ENCODE data around the gene MFSD2B.
"Not testable (repeated sequence)": the region's sequence is repeated elsewhere in the genome, so short reads cannot be mapped to it uniquely, and the experiment has no call there.

Gene MFSD2B

GRCh38 chr2:24019729-24020128 lies 9.8 kb downstream of the MFSD2B start:
- no peak for DNase-seq

GRCh38 chr2:24020244-24020643 lies 10.4 kb downstream of the MFSD2B start:
- DNase-seq, result no peak

GRCh38 chr2:24021122-24021998 lies 11.5 kb downstream of the MFSD2B start:
- no peak for DNase-seq

- DNase-seq, result no peak
Observed at GRCh38 chr2:24022324-24022974, 12.6 kb downstream of the MFSD2B start.

DNA sequence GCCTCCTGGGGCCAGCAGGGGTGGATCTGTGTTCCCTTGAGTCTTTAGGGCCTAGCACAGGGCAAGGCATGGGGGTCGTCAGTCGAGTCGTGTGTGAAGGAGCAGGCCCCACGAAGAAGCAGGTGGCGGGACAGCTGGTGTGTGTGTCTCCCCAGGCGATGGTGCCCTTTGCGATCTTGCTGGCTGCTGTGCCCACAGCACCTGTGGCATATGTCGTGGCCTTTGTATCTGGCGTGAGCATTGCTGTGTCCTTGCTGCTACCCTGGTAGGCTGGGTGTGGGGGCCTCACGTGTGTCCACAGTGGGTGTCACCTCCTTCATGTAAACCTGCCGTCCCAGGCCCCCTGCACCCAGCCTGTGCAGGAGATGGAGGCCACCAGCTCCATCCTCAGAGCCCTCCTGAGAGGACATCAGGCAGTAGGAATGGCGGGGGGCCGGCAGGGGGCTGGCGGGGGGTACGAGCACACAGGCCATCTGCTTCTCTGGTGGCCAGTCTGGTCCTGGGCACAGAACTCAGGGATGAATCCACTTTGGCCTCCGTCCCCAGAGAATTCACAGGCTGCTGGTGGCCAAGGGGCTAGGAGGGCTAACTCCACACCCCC lies 13.2 kb downstream of the MFSD2B start:
- DNase-seq, result no peak

GRCh38 chr2:24024018-24024417 lies 14.1 kb downstream of the MFSD2B start:
- no peak for DNase-seq

- DNase-seq, result no peak
Observed at GRCh38 chr2:24024996-24025663, 15.2 kb downstream of the MFSD2B start.

DNA sequence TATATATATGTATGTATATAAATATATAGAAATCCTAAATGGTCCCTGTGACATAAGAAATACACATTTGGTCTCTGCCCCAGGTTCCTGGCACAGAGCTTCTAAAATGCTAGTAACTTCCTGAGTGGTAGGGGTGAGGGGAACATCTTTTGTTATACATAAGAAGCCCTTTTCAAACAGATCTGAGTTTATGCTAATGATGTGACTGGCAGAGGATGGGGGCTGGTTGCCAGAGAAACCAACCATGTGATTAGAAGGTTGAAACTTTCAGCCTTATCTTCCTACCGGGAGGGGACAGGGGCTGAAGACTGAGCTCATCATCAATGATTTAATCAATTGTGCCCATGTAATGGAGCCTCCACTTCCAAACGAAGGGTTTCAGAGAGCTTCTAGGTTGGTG lies 16.3 kb downstream of the MFSD2B start:
- DNase-seq, result no peak

DNA sequence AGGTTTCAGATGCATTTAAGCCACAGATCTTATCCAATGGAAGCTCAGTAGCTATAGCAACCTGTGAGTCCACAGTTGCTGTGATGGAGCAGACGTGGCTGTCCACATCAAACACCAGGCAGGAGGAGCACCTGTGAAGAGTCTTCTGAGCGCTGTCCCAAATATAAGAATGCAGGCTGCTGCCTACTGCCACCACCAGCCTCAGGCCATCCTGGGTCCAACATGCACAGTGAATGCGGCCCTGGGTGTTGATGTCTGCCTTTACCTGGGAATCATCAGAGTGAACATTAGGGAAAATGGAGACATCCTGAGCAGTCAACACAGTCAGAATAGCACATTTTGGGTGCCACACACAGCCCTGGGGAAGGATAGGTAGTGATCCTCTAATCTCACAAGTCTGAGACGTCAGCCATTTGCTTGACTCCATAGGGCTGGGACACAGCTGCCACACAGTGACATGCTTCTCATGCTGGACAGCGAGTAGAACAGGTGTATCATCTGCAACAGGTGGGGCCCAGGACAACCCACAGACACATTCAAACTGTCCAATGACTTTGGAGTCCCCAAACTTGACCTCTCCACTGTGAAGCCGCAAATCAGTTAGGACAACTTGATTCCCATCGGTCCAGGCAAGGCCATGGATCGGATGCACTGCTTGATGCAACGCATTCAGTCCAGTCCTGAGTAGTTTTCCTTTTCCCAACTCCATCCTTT lies 29.1 kb downstream of the MFSD2B start:
- no peak for DNase-seq

DNA sequence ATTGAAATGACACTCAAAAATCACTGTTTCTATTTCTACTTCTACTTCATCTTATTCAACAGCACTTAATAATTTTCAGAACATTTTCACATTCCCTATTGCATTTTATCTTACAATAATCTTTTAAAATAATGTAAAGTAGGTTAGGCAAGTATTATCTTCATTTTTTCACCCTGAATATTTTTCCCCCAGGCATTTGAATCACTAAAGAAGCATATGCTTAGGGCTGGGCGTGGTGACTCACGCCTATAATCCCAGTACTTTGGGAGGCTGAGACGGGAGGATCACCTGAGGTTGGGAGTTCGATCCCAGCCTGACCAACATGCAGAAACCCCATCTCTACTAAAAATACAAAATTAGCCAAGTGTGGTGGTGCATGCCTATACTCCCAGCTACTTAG lies 30.6 kb downstream of the MFSD2B start:
- DNase-seq, result no peak

- DNase-seq, result not testable (repeated sequence)
Observed at GRCh38 chr2:24043133-24043532, 33.2 kb downstream of the MFSD2B start.

DNA sequence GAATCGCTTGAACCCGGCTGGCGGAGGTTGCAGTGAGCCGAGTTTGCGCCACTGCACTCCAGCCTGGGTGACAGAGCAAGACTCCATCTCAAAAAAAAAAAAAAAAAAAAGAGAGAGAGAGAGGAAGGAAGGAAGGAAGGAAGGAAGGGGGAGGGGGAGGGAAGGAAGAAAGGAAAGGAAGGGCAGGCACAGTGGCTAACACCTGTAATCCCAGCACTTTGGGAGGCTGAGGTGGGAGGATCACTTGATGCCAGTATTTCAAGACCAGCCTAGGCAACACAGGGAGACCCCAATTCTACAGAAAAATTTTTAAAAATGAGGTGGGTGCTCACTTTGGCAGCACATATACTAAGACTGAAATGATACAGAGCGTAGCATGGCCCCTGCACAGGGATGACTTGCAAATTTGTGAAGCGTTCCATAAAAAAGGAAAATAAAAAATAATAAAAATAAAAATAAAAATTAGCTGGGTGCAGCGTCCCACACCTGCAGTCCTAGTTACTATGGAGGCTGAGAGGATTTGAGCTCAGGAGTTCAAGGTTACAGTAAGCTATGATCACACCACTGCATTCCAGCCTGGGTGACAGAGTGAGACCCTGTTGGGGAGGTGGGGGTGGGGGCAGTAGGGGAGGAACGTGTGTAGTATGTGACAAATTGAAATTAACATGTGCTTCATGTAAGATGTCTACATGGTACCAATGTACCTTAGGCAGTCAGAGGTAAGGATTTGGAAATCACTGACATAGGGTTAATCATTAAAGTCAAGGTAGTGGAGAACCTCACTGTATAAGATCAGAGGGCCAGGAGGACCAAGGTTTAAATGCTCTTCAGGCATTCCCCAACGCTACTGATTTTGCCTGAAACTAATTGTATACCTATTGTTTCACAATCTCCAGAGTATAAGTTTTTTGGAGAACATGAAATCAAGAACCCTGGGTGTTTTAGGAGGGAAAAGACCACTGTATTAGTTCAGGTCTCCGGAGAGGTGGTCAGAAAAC lies 35.9 kb downstream of the MFSD2B start:
- DNase-seq, result no peak

DNA sequence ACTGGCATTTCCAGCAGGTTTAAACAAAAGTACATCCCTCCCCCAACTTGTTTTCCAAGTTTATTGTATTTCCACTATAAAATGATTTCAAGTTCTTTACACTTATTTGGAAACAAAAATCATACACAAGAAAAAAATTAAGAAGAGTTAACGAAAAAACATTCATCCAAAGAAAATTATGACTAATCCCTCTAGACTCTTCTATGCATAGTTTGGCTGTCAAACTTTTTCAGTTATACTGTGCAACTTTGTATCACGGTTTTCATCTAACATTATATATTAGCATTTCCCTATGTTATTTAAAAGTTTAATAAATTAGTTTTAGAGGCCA lies 36.7 kb downstream of the MFSD2B start:
- DNase-seq, result no peak

GRCh38 chr2:24046930-24047702 lies 37.2 kb downstream of the MFSD2B start, which contains the start of gene WDCP:
Gene WDCP, minus strand, starts transcription at chr2:24047391. Its CDS starts 7,897 bp downstream, at chr2:24039494.
- peak; percentile 99 for DNase-seq

DNA sequence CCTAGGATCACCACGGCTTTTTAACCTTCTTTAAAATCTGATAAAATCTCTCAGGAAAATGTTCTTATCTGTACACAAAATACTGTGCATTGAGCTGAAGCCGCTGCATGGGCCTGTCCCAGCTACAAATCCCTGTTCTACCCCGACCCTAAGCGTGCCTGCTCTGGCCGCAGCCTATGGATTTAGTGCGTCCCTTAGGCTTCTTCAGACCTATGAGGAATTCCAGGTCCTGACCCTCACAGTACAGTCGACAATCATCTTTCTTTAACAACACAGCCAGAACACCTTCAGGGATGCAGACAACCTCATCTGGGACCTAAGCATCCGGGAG lies 37.8 kb downstream of the MFSD2B start:
- DNase-seq, result no peak

DNA sequence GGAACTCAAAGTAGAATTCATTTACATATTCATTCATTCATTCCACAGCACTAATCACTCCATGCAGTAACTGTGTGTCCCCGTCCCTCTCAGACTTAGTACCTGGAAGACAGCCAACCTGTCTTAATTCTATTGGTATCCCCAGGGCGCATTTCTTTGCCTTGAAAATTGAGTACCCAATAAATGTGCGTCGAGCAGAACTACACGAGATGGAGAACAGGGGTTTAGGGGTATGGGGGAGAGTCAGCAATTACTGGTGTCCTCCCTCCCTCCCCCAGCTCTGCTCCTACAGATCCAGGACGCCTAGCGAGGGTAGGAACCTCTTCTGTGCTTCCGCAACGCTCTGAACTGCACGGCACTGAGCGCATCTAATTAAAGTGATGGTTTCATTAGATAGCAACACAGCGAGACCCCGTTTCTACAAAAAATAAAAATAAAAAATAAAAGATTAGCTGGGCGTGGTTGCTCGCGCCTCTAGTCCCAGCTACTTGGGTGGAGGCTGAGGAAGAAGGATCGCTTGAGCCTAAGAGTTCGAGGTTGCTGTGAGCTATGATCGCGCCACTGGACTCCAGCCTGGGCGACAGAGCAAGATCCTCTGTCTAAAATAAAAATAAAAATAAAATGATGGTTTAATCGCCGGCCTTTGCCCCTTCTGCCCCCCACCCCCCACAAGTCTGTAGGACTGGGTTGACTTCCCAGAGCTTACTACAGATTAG lies 39.0 kb downstream of the MFSD2B start:
- DNase-seq, result no peak

- DNase-seq, result peak; percentile 44
Observed at GRCh38 chr2:24049485-24050021, 39.7 kb downstream of the MFSD2B start, which contains the start of gene FKBP1B. Gene FKBP1B, plus strand, starts transcription at chr2:24049741. Its CDS starts 109 bp downstream, at chr2:24049850.

- no peak for DNase-seq
Observed at GRCh38 chr2:24050041-24050979, 40.4 kb downstream of the MFSD2B start.
